ENCODE data around the gene USHBP1.

USHBP1 gene

DNA sequence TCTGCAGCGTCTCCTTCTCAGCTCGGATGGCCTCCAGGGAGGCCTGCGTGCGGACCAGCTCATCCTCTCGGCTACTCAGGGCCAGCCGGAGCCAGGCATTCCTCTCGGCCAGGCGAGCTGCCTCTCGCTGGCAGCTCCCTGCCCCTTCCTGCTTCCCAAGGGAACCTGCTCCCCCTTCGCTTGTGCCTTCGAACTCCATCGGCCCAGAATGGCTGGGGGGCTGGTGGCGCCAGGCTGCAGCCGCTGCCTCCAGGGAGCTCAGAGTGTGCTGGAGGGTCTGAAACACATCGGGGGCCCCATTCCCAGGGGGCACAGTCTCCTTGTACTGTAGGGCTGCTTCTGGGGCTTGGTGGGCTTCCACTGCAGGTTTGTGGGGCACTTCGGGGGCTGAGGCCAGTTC, 2.0 kb downstream of the USHBP1 start:
- no peak for DNase-seq

- peak; percentile 66 for DNase-seq
These were observed 3.7 kb downstream of the USHBP1 start for GRCh38 chr19:17260842-17261325.

DNA sequence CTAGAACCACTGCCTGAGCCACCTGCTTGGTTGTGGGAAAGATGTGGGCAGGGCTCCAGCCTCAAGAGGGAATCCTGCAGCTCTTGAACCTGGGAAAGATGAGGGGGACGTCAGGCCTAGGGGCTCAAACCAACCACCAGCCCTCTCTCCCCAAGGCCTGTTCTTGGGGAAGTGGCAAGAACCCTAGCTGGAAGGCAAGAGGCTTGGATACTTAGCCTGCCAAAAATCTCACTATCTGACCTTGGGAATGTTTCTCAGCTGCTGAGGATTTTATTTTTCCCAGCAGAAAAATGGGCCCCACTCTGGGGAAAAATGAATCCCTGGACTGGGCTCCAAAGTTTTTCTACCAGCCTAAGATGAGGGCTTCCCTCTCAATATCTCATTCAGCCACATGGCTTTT, 4.6 kb downstream of the USHBP1 start:
- no peak for DNase-seq

- DNase-seq = no peak
These were observed 5.3 kb downstream of the USHBP1 start for GRCh38 chr19:17259118-17259780.

GRCh38 chr19:17256130-17256529, 8.4 kb downstream of the USHBP1 start:
- DNase-seq = no peak

DNA sequence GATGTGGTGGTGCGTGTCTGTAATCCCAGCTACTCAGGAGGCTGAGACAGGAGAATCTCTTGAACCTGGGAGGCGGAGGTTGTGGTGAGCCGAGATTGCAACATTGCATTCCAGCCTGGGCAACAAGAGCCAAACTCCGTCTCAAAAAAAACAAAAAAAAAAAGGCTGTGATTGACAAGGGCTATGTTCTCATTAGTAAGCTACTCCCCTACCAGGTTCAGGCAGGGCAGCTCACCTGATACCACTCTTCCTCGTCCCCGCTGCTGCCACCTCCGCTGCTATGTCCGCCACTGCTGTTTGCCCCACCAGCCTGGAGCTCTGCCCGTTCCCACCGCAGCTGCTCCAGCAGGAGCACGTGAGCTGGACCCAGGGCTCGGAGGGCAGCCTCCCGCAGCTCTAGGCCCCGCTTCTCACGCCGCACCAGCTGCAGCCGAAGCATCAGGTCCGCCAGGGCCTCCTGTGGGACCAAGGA, 9.4 kb downstream of the USHBP1 start:
- DNase-seq = no peak

DNA sequence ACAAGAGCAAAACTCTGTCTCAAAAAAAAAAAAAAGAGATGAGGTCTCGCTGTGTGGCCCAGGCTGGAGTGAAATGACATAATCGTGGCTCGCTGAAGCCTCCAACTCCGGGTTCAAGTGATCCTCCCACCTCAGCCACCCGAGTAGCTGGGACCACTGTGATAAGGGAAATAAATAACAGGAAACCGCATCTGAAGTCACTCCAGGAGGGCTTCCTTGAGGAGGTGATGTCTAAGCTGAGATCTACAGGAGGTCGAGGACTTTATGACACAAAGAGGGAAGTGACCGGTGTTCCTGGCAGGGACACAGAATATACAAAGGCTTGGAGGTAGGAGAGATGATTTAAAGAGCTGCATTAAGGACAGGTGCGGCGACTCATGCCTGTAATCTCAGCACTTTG, 9.9 kb downstream of the USHBP1 start:
- no peak for DNase-seq

- DNase-seq = no peak
These were observed 14.5 kb downstream of the USHBP1 start for GRCh38 chr19:17249887-17250548.

DNA sequence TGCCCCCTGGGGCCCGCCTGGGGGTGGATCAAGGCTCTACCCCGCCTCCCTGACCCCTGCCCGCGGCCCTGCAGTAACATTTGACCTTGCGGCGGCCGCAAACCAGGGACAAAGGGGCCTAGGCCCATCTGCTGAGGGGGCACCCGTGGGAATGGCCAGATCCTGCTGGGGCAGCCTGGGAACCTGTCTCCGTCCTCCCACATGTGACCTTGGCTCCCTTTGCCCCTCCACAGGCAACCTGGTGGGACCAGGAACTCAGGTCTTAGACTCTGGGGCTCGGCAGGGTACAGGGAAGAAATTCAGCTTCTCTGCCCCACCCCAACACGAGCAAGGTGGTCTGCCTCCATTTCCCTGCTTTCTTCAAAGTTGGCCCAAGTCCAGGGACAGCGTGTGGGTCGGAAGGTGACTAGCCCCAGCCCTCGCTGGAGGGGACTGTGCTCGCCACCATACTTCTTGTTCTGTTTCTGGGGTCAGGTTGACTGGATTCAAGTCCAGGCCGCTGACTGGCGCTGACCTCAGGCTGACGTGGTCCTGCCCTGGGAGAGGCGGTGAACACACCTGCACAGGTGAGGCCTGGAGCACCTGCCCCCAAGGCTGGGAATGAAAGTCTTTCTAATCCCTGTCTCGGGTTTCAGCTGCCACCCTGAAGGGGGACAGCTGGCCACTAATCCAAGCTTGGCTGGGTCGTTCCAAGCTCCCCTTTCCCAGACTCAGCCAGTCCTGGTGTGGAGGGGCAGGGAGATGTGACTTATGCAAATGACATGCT, 16.4 kb downstream of the USHBP1 start:
- DNase-seq = no peak

DNA sequence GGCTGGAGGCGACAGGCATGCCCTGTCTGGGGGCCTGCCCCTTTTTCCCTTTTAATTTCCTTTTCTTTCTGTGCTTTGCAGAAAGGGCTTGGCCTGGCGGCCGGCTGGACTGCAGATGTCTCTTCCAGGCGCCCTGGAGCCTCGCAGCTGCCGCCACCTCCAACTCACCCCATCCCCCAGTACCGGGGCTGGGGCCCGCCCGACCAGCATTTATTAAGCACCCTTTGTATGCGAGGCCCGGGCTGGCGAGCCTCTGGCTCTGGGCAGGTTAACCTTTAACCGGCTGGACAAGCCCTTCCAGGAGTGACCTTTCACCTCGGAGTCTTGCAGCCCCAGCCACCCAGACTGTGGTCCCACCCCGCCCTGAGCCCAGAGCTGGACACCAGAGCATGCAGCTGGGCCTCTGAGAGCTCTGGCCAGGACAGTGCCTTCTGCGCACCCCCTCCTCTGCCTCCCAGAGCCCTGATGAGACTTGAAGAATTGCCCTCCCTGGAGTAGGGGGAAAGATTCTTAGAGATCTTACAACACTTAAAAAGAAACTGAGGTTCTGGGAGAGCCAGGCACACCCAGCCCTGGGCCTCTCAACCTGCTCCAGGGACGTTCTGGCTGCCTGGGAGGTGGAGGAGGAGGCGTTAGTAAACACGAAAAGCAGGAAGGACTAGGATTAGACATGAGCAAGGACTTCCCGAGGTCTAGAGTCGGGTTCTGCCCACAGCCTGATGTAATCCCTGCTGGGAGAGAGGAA, 17.7 kb downstream of the USHBP1 start:
- no peak for DNase-seq

- no peak for DNase-seq
These were observed 19.0 kb downstream of the USHBP1 start, which contains the start of gene NR2F6 for GRCh38 chr19:17245535-17245984. Gene NR2F6, minus strand, starts transcription at chr19:17245919. Its CDS starts 699 bp downstream, at chr19:17245220.

- no peak for DNase-seq
These were observed 19.7 kb downstream of the USHBP1 start for GRCh38 chr19:17244618-17245534.

- DNase-seq = no peak
These were observed 20.5 kb downstream of the USHBP1 start for GRCh38 chr19:17243830-17244617.

DNA sequence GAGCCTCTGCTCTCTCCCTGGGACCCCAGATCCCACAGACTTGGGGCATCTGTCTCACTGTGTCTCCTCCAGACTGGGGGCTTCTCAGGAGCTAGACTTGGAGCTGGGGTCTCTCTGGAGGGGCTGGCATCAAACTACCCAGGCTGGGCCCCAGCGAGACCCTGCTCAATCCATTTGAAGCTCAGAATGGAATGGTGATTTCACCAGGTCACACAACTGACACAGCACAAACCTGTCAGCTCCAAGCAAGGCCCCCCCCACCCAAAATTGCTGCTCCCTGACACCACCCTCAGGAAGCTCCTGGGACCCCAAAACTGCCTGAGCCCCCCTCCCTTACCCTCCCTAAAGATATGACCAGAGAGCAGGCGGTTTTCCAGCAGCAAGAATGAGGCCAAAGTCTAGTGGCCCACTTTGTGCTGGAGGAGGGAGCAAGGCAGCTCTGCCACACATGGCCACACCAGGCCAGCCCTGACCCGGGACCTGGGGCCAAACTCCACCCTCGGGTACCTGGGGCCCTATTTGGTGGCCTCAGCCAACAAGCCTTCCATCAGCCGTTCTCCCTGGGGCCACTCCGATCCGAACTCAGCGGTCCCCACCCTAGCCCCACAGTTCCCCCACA, 21.2 kb downstream of the USHBP1 start:
- no peak for DNase-seq

DNA sequence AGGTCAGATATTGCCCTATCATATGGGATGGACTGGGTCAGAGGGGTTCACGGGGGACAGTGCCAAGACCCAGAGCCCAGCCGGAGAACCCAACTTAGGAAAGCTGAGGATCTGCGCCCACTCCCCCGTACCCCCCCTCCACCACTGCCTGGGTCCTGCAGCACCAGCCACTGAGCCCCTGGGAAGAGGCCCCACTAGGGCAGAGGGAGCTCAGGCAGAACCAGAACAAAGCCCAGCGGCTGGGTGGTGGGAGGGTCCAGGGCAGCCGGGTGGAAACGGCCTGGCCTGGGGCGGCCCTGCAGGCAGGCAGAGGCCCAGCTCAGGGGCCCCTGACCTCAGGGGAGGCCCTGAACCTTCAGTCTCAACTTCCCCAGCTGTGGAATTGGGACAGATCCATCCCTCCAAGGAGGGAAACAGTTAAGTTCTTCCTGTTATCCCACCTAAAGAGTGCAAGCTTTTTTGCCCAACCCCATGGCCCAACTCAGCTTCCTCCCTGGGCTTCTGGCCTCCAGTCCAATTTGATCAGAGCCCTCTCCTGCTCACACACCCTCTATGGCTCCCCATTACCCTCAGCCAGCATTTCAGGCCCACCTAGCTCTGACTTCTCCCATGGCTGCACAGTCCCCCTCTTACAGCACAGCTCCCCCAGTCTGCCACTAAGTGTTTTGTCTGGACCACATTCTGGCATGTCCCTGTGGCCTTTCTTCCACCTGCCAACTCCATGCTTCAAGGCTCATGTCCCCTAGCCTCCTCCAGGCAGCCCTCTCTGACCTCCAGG, 21.9 kb downstream of the USHBP1 start:
- DNase-seq = no peak

- no peak for DNase-seq
These were observed 23.6 kb downstream of the USHBP1 start for GRCh38 chr19:17240826-17241399.

- no peak for DNase-seq
These were observed 24.3 kb downstream of the USHBP1 start for GRCh38 chr19:17240062-17240752.

Measured in DMS 273 treated with DMSO at 0.1 percent for 48 hours (cell line).